Choroid plexus epithelial cell (primary cell): ENCODE measurements around the gene S100A13.

ENCODE experiments used
- DNase-seq: peaks from one replicate; pipeline ENCODE4 v3.0.0-alpha.2; 2010; ENCODE audit warnings: low read depth
- H3K4me3 ChIP-seq: 2 replicates; pipeline ENCODE4 v1.5.1; 2011; ENCODE audit warnings: low read depth, mild to moderate bottlenecking, control low read depth, low read length, moderate library complexity
- TF ChIP-seq, protein P1 (sequence below): conservative IDR thresholded peaks from 2 replicates; pipeline ENCODE4 v1.5.1; 2011; ENCODE audit warnings: low read depth, mild to moderate bottlenecking, control low read depth, inconsistent platforms, low read length, moderate library complexity

S100A13 gene

DNA sequence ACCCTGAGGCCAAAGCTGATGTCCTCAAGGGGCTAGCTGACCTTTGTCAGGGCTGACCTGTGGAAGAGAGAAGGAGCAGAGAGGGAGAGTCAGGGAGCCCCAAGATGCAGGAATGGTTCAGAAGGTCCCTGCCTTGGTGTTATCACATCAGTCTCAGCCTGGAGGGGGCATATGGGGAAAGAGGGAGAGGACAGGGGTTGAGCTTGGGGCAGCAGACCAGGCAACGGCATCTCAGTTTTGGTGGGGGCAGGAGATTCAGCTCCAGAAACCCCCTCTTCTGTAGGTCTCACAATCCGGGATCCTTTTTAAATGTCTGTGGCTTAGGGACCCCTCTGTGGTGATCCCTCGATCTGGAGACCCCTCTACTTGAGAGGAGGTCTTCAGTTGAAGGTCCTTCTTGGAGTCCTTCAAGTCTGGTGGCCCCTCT is 815 bp downstream of the S100A13 start:
- peak overlapping the region; percentile 74 for H3K4me3 ChIP-seq
- TF ChIP-seq, protein P1, sequence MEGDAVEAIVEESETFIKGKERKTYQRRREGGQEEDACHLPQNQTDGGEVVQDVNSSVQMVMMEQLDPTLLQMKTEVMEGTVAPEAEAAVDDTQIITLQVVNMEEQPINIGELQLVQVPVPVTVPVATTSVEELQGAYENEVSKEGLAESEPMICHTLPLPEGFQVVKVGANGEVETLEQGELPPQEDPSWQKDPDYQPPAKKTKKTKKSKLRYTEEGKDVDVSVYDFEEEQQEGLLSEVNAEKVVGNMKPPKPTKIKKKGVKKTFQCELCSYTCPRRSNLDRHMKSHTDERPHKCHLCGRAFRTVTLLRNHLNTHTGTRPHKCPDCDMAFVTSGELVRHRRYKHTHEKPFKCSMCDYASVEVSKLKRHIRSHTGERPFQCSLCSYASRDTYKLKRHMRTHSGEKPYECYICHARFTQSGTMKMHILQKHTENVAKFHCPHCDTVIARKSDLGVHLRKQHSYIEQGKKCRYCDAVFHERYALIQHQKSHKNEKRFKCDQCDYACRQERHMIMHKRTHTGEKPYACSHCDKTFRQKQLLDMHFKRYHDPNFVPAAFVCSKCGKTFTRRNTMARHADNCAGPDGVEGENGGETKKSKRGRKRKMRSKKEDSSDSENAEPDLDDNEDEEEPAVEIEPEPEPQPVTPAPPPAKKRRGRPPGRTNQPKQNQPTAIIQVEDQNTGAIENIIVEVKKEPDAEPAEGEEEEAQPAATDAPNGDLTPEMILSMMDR = no peak
- DNase-seq = no peak

DNA sequence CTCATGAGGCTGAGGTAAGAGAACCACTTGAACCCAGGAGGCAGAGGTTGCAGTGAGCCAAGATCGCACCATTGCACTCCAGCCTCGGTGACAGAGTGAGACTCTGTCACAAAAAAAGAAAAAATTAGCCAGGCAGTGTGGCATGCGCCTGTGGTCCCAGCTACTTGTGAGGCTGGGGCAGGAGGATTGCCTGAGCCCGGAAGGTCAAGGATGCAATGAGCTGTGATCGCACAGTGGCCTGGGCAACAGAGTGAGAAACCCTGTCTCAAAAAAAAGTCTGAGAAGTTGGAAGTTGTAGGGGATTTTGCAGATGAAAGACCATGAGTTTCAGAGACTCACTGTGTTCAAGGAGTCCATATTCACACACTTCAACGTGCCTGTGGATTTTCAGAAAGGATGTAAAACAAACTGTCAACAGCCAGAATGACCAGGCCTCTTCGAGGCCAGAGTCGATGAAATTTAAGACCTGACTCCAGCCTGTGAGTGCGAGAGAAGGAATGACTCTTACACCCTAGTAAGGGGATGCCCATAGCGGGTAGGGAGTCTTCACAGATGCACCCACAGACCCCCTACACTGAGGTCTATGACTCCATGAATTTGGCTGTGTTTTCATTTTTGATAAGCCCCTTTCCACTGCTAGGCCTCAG is 2.2 kb downstream of the S100A13 start:
- H3K4me3 ChIP-seq = no peak overlapping the region
- TF ChIP-seq, protein P1 = no peak
- no peak for DNase-seq

DNA sequence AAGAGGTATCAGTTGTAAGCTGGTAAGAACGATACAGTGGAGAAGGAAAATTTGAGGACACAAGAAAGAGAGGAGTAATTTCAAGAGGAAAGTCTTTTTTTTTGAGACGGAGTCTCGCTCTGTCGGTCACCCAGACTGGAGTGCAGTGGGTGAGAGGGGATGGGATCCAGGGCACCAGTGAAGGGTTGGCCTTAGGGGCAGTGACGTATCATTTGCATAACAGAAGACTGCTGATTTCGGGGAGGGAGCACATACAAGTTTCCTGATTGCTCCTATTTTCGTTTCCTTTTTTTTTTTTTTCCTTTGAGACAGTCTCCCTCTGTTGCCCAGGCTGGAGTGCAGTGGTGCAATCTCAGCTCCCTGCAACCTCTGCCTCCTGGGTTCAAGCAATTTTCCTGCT is 4.2 kb downstream of the S100A13 start:
- H3K4me3 ChIP-seq = no peak overlapping the region
- TF ChIP-seq, protein P1 = no peak
- no peak for DNase-seq

DNA sequence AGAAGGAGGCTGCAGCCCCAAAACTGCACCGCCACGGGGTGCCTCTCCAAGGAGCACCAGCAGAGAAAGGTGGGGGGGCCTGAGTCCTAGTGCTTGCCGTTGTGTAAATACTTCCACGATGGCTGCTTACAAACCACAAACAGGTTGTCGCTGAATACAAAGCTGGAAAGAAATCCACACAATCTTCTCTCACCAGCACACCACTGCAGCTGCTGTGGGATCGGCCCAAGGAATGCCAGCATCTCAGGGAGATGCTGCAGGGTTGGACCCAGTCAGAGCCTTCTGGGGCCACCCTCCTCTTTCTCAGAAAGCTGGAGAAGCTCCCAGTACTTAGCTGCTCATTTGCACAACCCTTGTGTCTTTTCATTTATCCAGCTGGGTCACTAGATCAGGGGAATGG is 8.1 kb downstream of the S100A13 start:
- no peak for DNase-seq
- H3K4me3 ChIP-seq = no peak overlapping the region
- TF ChIP-seq, protein P1 = no peak

DNA sequence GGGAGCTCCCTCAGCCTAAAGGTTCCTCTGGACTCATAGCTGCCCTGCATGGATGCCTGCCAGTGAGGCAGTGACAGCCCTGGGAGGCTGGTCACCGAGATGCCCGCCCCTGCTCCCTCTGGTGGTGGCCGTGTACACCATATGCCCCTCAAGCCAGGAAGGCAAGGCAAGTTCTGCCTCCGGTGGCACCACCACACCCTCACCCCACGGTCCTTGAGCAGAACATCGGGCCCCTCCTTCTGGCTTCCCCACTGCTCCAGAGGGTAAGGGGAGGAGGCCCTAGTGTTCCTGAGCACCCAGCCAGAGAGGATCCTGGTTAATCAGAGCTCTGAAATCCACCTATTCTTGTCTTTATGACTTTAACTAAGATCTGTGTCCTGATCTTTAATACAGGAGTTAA is 9.6 kb downstream of the S100A13 start:
- H3K4me3 ChIP-seq = no peak overlapping the region
- DNase-seq = no peak
- TF ChIP-seq, protein P1 = no peak

DNA sequence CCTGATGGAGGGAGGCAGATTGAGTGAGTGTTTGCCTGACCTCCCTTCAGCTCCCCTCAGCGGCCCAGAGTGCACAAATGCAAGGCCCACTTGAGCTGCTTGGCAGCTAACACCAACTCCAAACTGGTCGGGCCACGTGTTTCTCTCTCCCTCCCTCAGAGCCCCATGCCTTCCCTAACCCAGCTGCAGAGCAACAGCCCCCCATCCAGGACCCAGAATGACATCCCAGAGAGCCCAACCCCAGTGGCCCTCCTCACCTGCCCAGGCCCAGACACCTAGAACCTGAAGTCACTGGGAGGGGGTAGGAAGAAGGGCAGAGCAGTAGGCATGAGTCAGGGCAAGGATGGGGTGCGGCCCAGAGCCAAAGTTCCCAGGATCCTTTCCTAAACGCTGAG is 10.4 kb downstream of the S100A13 start:
- TF ChIP-seq, protein P1 = no peak
- no peak for DNase-seq

More for the DNA sequence above, 10.4 kb downstream of the S100A13 start:
- no peak overlapping the region for H3K4me3 ChIP-seq
